HG02798 (cell line): ENCODE data around the gene PPRC1.

ENCODE experiments used
- ATAC-seq: cut with Tn5 transposase; IDR thresholded peaks from one replicate; pipeline ENCODE4 v1.9.1; 2021; ENCODE audit warnings: mild to moderate bottlenecking; ENCODE audit not compliant: unreplicated experiment, poor library complexity

Gene PPRC1

DNA sequence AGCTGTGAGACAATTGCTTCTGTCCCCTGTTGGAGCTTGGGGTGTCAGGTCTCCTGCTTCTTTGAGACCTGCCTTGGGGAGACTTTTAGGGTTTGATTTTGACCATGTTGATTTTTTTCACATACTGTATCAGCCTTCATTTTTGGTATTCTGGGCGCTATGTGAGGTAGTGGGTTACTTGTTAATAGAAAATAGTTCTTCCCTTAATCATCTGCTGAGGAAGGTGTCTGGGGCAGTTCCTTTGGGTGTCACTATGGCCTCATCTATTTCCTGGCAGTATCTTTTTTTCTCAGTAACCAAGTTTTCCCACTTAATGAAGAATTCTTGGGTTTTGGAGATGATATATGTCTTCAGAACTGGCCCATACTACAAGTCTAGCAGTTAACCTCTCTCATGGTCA lies 14.7 kb downstream of the PPRC1 start:
- ATAC-seq = no peak

DNA sequence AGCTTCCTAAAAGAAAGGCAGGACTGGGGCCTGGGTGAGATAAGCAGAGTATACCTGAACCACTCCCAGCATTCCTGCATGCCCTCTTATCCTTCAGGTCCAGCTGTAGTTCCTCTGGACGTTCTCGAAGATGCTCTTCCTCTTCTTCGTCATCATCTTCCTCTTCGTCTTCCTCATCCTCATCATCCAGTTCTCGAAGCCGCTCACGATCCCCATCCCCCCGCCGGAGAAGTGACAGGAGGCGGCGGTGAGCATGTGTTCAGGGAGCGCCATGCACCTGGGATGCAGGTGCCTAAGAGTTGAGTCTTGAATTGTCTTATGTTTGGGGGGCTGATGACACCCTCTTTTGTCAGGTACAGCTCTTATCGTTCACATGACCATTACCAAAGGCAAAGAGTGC lies 15.4 kb downstream of the PPRC1 start:
- ATAC-seq = no peak

DNA sequence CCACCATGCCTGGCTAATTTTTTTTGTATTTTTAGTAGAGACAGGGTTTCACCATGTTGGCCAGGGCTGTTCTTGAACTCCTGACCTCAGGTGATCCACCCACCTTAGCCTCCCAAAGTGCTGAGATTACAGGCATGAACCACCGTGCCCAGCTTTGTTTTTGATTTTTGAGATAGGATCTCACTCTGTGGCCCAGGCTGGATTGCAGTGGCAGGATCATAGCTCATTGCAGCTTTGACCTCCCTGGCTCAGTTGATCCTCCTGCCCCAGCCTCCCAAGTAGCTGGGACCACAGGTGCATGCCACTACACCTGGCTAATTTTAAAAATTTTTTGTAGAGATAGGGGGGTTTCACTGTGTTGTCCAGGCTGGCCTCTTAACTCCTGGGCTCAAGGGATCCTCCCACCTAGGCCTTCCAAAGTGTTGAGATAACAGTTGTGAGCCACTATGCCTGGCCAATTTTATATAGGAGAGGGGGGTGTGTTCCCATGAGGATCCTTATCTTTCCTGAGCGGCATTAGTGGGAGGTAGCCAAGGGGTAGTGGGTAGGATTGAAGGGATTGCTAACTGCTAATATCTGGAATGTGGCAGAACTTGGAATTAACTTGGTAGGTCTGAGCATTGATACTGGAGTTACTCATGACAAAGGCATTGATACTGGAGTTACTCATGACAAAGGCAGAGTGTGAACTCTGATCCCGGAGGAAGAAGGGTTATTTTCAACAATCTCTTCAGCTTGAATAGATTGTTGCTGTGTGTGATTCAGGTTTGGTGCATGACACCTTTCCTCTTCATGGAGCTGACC lies 18.3 kb downstream of the PPRC1 start:
- no peak for ATAC-seq

DNA sequence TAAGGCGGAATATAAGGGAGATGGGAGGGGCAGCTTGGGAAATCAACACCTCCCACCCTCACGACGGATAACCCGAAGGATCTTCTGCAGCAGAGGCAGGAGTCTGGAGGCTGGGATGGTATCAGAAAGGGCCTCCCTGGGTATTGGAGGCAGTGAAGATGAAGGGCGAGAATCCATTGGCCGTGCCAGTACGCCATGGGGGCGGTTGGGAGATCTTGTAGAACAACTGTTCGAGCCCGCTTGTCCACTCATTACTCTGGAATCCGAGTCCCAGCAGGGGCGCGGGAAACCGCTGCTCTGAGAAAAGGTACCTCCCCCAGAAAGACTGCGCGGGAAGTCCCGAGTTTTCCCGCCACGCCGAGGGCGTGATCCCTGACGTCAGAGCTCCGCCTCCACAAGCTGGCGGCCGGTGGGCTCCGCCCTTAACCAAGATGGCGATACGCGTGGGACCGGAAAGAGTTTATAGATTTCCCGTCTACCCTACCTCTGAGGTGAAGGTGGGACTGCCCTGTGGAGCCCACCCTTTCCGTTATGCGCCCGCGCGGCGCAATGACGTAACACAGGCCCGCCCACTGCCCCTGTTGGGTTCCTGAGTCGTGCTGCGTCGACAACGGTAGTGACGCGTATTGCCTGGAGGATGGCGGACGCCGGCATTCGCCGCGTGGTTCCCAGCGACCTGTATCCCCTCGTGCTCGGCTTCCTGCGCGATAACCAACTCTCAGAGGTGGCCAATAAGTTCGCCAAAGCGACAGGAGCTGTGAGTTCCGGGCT lies 19.1 kb downstream of the PPRC1 start, which contains the start of gene NOLC1:
NOLC1 (plus strand) TSS at position 616 of the 771 bp plus-strand sequence; CDS start at position 638, 22 bp downstream.
- peak; percentile 96 for ATAC-seq

DNA sequence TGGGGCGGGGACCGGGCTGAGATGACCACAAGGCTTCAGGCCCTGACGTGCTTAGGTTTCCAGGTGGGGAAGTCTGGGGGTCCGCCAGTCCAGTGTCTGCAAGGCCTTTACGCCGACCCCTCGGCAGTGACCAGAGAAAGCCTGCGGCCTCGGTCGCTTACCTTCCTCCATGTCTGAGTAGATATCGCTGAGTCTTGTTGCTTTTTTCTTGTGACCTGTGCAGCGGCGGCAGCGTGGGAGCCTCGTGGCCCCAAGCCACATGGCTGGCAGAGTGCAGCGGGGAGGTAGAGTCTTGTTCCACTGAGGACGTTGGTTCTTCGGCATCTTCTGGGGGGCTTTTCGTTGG lies 19.7 kb downstream of the PPRC1 start:
- peak; percentile 21 for ATAC-seq

DNA sequence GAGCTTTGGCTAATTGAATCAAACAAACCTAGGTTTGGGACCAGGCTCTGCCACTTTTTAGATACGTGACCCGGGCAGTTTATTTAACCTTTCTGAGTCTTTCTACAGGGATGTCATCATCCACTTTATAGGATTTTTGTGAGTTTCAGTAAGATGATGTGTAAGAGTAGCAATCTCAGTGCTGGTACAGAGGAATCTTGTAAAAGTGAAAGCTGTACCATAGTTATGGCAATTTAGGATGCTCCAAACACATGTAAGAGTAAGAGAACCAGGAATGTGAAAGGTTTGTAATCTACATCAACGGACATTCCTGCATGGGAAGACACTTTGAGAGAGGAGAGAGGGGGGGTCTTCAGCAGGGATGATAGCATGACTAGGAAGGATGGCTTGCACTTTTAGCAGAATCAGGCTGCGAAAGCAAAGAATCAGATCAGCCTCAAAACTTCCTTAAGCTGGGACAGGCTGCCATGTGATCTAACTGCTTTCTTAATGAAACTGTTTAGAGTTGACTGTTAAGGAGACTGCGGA lies 20.3 kb downstream of the PPRC1 start:
- ATAC-seq = no peak

DNA sequence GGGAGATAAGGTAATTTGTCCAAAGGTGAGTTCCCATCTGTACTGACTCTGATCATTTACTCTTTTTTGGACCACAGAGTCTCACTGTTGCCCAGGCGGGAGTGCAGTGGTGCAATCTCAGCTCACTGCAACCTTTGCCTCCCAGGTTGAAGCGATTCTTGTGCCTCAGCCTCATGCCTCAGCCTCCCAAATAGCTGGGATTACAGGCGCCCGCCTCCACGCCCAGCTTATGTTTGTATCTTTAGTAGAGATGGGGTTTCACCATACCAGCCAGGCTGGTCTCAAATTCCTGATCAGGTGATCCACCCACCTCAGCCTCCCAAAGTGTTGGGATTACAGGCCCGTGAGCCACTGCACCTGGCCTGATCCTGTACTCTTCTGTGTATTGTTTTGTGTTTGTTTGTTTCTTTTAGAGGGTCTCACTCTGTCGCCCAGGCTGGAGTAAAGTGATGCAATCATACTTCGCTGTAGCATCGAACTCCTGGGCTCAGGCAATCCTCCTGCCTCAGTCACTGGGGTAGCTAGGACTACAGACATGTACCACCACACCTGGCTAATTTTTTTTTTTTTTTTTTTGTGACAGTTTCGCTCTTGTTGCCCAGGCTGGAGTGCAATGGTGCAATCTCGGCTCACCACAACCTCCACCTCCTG lies 21.8 kb downstream of the PPRC1 start:
- ATAC-seq = no peak

DNA sequence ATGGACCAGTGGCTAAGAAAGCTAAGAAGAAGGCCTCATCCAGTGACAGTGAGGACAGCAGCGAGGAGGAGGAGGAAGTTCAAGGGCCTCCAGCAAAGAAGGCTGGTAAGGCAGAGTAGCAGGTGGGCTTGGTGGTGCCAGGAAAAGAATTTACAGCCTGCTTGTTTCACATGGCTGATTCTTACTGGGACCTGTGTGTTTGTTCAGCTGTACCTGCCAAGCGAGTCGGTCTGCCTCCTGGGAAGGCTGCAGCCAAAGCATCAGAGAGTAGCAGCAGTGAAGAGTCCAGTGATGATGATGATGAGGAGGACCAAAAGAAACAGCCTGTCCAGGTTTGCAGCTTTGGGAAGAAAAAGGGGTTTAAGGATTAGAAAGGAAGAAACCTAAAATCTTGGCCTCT lies 24.4 kb downstream of the PPRC1 start:
- ATAC-seq = no peak

DNA sequence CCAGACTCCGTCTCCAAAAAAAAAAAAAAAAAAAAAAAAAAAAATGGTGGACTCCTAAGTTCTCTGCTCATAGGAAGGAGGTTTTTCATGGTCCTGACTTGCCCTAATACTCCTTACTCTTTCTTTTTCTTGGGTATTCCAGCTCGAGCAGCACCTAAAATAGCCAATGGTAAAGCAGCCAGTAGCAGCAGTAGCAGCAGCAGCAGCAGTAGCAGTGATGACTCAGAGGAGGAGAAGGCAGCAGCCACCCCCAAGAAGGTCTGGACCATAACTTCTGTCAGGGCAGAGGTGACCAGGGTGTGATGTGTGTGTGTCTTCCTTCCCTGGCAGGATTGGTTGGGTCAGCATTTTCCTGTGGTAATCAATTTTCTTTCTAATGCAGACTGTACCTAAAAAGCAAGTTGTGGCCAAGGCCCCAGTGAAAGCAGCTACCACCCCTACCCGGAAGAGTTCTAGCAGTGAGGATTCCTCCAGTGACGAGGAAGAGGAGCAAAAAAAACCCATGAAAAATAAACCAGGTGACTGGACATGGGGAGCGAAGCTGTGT lies 26.3 kb downstream of the PPRC1 start:
- no peak for ATAC-seq

DNA sequence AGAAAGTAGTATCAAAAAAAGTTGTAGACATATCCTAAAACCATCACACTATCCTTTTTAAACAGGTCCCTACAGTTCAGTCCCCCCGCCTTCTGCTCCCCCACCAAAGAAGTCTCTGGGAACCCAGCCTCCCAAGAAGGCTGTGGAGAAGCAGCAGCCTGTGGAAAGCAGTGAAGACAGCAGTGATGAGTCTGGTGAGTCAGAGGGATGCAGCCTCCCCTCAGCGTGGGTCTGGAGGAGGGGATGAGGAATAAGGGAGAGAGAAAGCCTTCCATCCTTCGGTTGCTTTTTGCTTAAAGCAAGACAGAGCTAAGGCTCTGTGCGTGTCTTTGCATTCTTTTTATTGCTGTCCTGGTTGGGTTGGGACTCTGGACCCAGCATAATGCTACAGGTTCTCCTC lies 27.0 kb downstream of the PPRC1 start:
- no peak for ATAC-seq

DNA sequence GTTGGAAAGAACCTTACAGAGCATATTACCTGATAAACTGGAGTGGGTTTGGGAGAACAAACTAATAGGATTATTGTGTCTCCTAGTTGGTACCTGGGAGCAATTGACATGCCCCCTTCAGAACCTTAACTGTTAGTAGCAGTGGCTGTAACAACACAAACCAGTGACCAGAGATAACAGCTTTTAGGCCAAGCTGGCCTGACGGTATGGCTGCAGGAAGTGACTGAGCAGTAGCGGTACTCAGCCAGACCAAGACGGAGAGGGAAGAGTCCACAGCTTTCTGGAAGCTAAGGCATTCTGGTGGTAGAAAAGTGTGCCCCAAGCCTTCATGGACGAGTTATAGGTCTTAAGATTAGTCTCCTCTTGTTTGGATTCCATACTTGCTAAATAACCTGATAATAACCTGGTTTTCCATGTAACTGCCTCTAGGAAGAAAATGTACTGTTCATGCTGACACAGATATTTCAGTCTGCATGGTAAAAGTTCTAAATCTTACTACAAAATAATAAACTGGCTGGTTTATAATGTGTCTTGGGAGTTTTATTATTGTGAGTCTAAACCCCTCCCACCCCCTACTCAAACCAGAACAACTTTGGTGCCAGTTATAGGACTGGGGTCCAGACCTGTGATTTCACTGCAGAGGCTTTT lies 30.6 kb downstream of the PPRC1 start:
- no peak for ATAC-seq

DNA sequence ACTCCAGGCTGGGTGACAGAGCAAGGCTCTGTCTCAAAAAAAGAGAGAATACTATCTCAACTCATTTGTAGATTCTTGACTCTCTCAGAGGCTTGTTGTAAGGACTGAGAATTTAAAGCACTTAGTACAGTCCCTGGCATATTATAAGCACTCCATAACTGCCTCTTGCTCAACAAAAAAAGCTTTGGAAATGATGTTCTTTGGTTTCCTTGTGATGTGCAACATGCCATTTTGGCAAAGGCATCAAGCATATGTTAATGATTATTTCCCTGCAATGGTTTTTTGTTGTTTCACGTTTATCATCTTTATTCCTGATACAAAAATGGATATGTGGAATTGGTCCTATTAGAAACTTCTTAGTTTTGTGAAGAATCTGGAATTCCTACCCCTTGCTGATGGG lies 35.0 kb downstream of the PPRC1 start:
- ATAC-seq = no peak

DNA sequence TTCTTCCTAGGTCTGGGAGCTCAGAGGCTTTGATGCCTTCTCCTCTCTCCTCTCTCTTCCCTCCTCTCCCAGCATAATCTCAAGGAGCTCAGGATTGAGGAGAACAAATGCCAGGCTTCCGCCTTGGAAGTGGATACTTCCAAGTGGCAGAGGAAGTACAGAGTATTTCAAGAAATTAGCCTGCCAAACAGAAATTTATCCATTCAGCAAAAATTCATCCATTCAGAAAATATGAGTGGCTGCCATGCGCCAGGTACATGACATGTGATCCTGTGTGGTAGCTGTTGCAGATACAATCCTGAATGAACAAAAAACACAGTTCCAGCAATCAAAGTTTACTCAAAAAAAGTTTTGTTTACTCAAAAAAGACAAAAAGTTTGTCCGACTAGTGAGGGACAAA lies 37.8 kb downstream of the PPRC1 start:
- no peak for ATAC-seq

DNA sequence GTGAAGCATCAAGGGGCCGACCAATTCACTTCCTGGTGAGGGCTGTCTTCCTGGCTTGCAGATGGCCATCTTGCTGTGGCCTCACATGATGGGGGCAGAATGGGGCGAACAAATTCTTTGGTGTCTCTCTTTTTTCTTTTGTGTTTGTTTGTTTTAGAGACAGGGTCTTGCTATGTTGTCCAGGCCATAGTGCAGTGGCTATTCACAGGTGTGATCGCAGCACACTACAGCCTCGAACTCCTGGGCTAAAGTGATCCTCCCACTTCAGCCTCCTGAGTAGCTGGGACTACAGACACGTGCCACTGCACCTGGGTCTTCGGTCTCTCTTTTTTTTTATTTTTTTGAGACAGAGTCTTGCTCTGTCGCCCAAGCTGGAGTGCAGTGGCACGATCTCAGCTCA lies 39.4 kb downstream of the PPRC1 start:
- no peak for ATAC-seq

DNA sequence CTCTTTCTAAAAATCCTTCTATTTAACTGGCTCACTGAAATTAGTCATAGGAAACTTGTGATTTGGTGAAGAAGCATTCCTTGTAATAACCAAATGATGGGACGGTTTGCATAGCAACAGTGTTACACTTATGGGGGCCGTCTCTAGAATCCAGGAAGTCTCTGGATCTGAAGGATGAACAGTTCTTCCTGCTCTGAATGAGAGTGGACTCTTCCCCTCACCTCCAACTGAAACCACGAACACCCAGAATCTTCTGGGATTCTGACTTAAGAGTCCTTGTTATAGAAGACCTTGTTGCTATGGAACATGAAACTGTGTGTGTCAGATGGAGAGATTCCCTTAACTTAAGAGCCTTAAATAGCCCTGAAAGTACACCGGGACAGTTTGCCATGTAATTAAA lies 42.6 kb downstream of the PPRC1 start:
- no peak for ATAC-seq

DNA sequence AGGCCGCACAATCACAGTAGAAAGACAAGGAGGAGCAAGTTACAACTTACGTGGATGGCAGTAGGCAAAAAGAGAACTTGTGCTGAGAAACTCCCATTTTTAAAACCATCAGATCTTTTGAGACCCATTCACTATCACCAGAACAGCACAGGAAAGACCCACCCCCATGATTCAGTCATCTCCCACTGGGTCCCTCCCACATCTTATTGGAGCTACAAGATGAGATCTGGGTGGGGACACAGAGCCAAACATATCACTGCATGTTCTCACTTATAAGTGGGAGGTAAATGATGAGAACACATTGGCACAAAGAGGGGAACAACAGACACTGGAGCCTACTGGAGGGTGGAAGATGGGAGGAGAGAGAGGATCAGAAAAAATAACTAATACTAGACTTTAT lies 51.8 kb downstream of the PPRC1 start:
- no peak for ATAC-seq

DNA sequence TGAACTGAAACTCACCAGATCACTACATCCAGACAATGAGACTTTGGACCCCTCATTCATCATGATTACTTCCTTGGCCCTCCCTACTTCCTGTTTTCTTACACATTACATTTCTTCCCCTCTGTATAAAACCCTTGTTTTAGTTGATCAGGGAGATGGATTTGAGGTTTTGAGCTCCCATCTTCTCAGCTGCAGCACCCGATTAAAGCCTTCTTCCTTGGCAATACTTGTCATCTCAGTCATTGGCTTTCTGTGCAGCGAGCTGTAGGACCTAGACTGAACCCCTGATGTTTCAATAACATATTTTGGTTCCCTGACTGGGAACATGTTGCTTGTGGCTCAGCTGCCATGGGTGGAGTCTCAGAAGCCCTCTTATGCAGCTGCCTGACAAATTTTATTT lies 52.4 kb downstream of the PPRC1 start:
- ATAC-seq = no peak

DNA sequence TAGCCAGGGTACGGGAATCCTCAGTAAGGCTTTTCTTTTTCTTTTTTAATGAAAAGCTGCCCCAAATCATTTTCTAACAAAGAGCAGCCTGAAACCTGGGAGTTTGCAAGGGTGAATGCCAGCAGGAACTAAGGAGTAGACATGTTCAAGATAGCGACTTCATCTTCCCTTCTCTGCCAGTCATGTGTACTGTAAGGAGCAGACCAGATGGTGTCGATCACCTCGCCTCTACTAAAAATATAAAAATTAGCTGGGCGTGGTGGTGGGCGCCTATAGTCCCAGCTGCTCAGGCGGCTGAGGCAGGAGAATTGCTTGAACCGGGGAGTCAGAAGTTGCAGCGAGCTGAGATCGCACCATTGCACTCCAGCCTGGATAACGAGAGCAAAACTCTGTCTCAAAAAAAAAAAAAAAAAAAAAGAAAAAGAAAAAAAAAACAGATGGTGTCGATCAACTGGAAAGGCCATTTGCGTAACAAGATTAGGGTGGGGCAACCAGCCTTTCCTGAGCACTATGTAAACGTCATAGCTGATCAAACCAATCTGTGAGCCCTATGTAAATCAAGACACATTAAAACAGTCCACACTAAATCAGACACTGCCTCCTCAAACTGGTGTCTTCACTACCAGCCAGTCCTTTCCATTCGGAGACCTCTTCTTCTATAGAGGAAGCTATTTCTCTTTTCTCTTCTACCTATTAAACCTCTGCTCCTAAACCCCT lies 53.1 kb downstream of the PPRC1 start:
- no peak for ATAC-seq

DNA sequence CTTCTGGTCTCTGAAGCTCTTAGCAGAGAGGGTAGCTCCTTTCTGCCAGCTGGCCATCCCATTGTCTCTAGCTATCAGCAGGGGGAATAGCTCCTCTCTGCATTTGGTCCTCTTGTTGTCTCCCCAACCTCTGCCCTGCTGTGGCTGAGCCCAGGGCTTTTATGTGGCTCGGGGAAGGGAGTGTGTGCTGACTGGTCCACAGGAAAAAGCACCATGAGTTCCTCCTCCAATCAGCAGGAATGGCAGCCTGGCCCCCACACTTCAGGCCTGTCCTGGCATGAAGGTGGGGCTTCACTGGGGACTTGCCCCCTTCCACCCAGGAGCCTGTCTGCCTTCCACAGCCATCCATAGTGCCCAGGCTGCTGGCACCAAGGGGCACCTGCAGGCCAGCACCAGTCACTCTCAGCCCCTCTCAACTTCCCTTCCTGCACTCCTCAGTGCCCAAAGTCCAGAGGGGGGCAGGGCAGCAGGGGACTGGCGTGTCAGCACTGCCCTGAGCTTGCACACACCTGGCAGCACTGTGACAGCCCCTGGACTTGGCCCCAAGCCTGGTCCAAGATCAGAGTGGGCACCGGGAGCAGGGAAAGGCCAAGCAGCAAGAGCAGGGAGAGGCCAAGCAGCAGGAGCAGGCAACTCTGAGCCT lies 55.6 kb downstream of the PPRC1 start:
- ATAC-seq = no peak
